GM18517 (cell line): Measurements from ENCODE around the gene TBCC.
"Not testable (repeated sequence)": the region's sequence is repeated elsewhere in the genome, so short reads cannot be mapped to it uniquely, and the experiment has no call there.

Experiments
- ATAC-seq: cut with Tn5 transposase; IDR thresholded peaks from one replicate; pipeline ENCODE4 v1.9.1; 2021; ENCODE audit warnings: mild to moderate bottlenecking, moderate library complexity; ENCODE audit not compliant: unreplicated experiment

TBCC gene

GRCh38 chr6:42733867-42734481 lies 11.9 kb downstream of the TBCC start:
- ATAC-seq, result not testable (repeated sequence)

- no peak for ATAC-seq
These were observed 16.2 kb downstream of the TBCC start for GRCh38 chr6:42729731-42730130.

DNA sequence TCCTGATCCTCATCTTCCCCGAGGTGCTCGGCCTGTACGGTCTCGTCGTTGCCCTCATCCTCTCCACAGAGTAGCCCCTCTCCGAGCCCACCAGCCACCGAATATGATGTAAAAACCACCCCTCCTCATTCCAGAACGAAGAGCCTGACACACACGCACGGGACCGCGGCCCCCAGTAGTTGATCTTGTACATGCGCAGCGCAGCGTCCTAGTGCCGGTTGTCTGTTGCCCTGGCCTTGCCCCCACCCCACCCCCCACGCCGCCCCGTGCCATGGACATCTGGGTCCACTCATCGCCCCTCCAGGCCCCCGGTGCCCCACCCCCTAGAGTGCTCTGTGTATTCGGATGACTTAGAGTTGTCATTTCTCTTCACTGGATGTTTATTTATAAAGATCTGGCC lies 18.3 kb downstream of the TBCC start:
- no peak for ATAC-seq

GRCh38 chr6:42727087-42727611 lies 18.8 kb downstream of the TBCC start:
- ATAC-seq, result no peak

DNA sequence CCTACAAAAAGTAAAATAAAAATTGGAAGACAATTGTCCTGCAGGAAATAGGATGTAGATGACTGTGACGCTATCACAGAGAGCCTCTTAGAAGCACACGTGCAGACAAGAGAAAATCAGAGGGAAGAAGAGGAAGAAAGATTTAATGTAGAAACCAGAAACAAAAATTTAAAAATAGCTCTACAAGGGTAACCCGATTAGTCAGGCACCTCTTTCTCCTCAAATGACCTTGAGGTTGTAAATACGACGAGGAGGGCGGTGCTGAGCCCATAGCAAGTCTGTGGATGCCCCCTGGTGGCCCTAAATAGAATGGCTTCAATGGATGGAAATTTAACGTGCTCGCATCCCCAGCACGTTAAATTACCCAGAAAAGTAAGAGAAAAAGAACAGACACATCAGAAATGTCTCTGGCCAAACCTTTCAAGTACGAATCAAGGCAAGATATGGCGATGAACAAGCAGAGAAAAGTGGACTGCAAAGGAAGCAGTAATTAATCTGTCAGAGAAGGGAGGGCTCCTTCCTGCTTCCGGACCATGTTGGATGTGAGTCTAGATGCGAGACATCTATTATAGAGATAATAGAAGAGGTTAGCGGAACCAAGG lies 19.3 kb downstream of the TBCC start:
- ATAC-seq, result peak; percentile 78

DNA sequence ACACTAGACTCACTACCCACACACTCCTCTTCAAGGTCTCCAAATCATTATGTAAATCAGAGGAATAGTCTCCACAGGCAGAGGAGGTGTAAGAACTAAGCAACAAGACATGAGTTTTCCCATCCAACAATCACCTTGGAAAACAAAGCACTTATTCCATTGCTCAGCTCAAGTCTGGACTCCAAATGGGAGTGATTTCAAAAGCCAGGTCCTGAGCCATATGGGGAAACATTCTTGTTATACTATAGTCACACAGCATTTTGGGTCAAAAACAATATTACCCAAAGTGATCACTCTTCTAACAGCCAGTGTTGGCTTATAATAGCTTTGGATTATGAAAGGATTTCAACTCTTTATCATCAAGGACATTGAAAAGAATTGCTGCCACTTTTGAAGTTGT lies 19.9 kb downstream of the TBCC start:
- ATAC-seq, result no peak

DNA sequence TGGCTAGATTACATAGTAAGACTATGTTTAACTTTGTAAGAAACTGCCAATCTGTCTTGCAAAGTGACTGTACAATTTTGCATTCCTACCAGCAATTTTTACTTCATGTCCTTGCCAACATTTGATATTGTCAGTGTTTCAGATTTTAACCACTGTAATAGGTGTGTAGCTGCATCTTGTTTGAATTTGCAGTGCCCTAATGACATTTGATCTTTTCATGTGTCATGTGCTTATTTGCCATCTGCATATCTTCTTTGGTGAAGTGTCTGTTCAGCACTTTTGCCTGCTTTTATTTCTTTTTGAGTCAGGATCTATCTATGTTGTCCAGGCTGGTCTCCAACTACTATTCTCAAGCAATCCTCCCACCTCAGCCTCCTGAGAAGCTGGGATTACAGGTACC lies 21.1 kb downstream of the TBCC start:
- ATAC-seq, result no peak

GRCh38 chr6:42722497-42722896 lies 23.4 kb downstream of the TBCC start, which contains the start of gene PRPH2:
Gene PRPH2 (minus strand): TSS chr6:42722597. CDS start chr6:42722334, 263 bp downstream.
- ATAC-seq, result no peak

GRCh38 chr6:42720739-42721138 lies 25.2 kb downstream of the TBCC start:
- ATAC-seq, result no peak

DNA sequence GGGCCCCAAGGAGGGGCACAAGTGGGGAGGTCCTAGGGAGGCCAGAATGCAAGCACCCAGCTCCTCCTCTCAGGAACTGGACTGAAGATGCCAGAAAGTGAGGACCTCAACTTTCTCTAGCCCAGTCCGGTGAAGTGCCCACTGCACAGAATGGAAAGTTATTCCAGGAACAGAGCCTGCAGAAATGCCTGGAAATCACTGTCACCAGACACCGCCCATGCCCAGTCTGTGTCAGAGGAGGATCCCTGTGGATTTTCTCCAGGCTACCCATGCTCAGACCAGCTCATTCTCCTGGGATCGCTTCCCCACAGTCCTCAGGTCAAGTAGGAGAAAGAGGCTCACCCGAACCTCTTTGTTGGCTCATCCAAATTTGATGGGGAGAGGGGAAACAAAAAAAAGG lies 30.0 kb downstream of the TBCC start:
- no peak for ATAC-seq

GRCh38 chr6:42714098-42714761 lies 31.7 kb downstream of the TBCC start:
- no peak for ATAC-seq

GRCh38 chr6:42711930-42712329 lies 34.0 kb downstream of the TBCC start:
- no peak for ATAC-seq

GRCh38 chr6:42710316-42710715 lies 35.6 kb downstream of the TBCC start:
- ATAC-seq, result no peak

DNA sequence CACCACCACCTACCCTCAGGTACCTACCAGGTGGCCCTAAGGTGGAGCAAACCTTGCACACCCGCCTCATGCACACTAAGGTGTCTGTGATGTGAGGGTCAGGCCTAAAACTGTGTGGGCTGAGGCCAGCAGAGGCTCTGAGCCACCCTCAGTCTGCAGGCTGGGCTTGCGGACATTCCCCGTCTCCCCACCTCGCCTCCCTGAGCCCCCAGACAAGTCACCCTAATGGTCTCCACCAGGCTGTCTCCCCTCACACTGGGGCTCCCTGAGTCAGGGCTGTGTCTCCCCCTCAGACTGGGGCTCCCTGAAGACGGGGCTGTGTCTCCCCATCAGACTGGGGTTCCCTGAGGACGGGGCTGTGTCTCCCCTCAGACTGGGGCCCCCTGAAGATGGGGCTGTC lies 36.0 kb downstream of the TBCC start:
- no peak for ATAC-seq

DNA sequence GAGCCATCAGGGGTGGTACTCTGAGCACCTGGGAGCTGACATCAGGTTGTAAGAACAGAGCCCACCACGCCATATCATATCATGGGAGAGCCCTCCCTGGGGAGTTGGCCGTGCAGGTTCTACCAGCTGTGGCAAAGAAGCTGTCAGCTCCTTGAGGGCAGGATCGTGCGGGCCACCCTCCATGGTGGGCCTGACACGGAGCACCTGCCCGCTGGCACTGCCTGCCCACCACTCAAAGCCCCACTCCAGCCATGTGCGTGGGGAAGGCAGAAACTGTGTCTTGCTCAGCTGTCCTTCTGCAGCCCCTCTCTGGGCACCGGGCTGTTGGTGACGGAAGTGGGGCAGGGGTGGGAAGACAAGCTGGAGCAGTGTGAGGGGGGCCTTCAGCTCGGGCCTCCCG lies 37.8 kb downstream of the TBCC start:
- no peak for ATAC-seq

DNA sequence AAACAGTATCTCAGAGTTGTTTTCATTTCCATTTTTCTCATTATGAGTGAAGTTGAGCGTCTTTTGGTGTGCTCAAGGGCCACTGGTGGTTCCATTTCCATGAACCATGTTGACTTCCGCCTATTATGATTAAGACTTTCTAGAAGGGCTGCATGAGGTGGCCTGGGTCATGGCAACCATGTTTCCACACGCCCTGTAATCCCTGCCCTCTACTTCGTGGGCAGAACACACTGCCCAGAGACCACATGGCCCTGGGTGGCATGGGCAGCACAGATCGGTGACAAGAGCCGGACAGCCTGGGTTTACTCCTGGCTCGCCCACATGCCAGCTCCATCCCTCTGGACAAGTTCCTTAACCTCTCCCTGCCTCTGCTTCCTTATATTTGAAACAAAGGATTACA lies 38.3 kb downstream of the TBCC start:
- no peak for ATAC-seq

DNA sequence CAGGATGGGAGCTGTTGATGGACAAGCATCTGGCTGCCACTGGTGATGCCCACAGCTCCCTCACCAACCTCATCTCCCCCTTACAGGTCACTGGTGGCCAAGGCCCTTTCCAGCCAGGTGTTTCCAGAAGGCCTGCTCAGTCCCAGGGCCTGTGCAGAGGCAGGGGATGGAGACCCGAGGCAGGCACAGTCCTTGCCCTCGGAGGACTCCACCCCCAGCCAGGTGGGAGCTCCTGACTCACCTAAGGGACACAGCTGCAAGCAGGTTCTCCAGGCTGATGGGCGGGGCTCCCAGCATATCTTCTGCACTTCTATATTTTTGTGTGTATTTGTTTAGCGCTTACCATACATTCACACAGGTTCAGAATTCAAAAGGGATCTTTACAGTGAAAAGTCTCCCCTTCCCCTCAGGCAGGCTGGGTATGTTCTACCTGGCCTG lies 40.9 kb downstream of the TBCC start:
- ATAC-seq, result no peak

DNA sequence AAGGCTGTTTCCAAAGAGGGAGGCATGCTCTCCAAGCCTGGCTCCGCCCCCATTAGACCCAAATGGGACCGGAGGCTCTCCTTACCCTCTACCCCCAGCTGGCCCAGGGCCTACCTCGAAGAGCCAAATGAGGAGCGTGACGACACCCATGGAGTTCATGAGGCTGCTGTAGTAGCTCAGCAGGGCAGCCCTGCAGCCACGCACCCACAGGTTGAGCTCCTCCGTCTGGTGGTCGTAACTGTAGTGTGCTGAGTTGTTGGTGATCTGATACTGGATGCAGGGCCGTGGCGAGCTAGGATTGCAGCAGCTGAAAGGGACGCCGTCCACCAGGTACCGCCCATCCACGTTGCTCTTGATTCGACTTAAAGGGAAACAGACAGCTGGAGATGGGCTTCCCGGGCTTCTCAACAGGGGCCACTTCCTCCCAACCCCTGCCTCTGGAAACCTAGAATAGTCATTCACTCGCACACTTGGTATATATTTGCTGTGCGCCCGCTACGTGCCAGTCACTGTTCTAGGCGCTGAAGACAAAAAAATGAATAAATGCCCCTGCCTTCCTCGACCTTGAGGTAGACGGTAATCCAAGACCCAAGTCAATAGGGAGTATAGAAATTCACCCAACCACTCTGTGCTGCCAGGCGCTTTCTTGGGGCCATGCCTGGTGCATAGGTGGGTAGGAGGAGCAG lies 41.5 kb downstream of the TBCC start:
- ATAC-seq, result no peak

- not testable (repeated sequence) for ATAC-seq
These were observed 43.1 kb downstream of the TBCC start for GRCh38 chr6:42702786-42703185.

DNA sequence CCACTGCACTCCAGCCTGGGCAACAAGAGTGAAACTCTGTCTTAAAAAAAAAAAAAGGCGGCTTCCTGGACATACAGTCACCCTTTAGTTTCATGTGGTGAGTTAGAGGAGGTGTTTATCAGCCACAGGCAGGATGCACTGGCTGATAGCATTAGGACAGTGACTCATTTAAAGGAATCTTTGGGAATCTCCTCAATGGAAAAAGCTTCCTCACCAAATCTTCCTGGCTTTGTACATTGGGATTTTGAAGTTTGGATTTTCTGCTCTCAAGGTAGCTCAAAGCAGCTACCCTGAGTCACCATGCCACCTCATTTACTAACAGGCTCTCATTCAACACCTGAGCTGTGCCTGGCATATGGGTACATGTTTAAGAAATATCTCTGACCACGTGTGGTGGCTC lies 43.7 kb downstream of the TBCC start:
- ATAC-seq, result no peak

DNA sequence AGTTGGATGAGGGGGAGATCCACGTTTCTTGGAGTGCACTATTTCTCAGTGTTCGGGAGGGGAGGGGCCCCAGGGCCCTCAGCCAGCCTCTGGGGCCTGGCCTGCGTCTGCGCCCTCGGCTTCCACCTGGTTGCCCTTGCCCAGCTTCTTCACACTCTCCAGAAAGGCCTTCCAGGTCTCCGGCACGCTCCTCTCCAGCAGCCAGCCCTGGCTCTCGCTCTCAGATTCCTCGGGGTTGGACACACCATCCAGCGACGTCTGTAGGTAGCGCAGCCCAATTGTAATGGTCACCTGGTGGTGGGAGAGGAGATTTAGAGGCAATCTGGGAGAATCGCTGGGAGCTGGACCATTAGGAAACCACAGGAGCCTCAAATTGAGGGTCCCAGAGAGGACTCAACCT lies 47.7 kb downstream of the TBCC start:
- ATAC-seq, result no peak

GRCh38 chr6:42697268-42697655 lies 48.6 kb downstream of the TBCC start:
- ATAC-seq, result no peak
